HepG2 (cell line): ENCODE measurements around the gene MAML1. TPM values are rescaled to one million over a fixed set of nuclear protein-coding genes. Genes with fewer than 3 reads are reported as not detected.

Source experiments
- ATAC-seq: fragments of 200-7000 bp; cut with Tn5 transposase; 3 replicates; pipeline ENCODE4 v1.9.1; 2020; ENCODE audit warnings: mild to moderate bottlenecking, moderate library complexity
- BruUV-seq: library from RNA; stranded (reverse); fragments of 400-500 nt; replicated peaks from 2 replicates; lab custom pipeline; 2021; lab: Mats Ljungman, UMichigan
- CTCF ChIA-PET: fragments of 300-600 bp; formaldehyde crosslinking; extraction: SDS; loops from one replicate; lab custom pipeline; 2021; ENCODE audit warnings: low total read pairs, inconsistent platforms, low intra/inter-chr PET ratio; lab: Yijun Ruan, JAX
- POLR2A ChIA-PET: fragments of 350-600 bp; sonication (Branson Sonifier 250); formaldehyde crosslinking; loops from one replicate; lab custom pipeline; 2020; ENCODE audit warnings: antibody characterized with exemption, inconsistent platforms; lab: Yijun Ruan, JAX
- DNase-seq: peaks from one replicate; pipeline ENCODE4 v3.0.0-alpha.2; 2015; ENCODE audit warnings: low spot score
- FAIRE-seq: peaks from 3 replicates; lab custom pipeline; 2011; peaks lifted over from hg19 to GRCh38; lab: Jason Lieb, UNC
- H2AFZ ChIP-seq: one replicate; pipeline ENCODE4 v1.6.1; 2011; ENCODE audit warnings: low read length, inconsistent platforms
- H3K27ac ChIP-seq: fragments of 300-600 bp; 3 replicates; pipeline ENCODE4 v1.8.0; 2011; ENCODE audit warnings: mixed run types, mild to moderate bottlenecking, mixed read lengths, low read length, inconsistent platforms; ENCODE audit not compliant: insufficient read depth; ENCODE audit errors: extremely low read length
- H3K27me3 ChIP-seq, 2 experiments: fragments of 200-600 bp in 1 of 2; 2 replicates in 1 of 2; 3 replicates in 1 of 2; pipeline versions ENCODE4 v1.6.0 to v1.8.0; 2011; ENCODE audit warnings: low read length in 2 of 2, mild to moderate bottlenecking in 2 of 2, moderate library complexity in 2 of 2, inconsistent platforms in 1 of 2; ENCODE audit not compliant: insufficient read depth in 2 of 2, control insufficient read depth in 1 of 2
- H3K36me3 ChIP-seq, 2 experiments: fragments of 200-600 bp in 1 of 2; replicated peaks in 1 of 2; 2 replicates in 1 of 2; 3 replicates in 1 of 2; pipeline versions ENCODE4 v1.5.1 to v1.8.0; 2011; ENCODE audit warnings: low read length in 2 of 2, inconsistent platforms in 1 of 2; ENCODE audit not compliant: insufficient read depth in 2 of 2, control insufficient read depth in 1 of 2
- H3K4me1 ChIP-seq: 2 replicates; pipeline ENCODE4 v1.5.1; 2012; ENCODE audit warnings: low read length, inconsistent platforms; ENCODE audit not compliant: insufficient read depth
- H3K4me2 ChIP-seq: 2 replicates; pipeline ENCODE4 v1.6.0; 2011; ENCODE audit warnings: low read depth, low read length, inconsistent platforms
- H3K4me3 ChIP-seq, 3 experiments: fragments of 200-600 bp in 1 of 3; sonication (generic), shearing (Covaris generic) in 1 of 3; replicated peaks in 1 of 3; 2 replicates each; pipeline ENCODE4 v1.5.1; 2011 to 2016; ENCODE audit warnings: low read length in 3 of 3, inconsistent platforms in 2 of 3, low read depth in 2 of 3, mild to moderate bottlenecking in 2 of 3, control low read depth in 1 of 3, mixed read lengths in 1 of 3; ENCODE audit not compliant: insufficient read depth in 1 of 3
- H3K79me2 ChIP-seq: one replicate; pipeline ENCODE4 v1.6.1; 2011; ENCODE audit warnings: low read length, inconsistent platforms; ENCODE audit not compliant: insufficient read depth
- H3K9ac ChIP-seq: 2 replicates; pipeline ENCODE4 v1.6.0; 2011; ENCODE audit warnings: mild to moderate bottlenecking, low read depth, low read length, inconsistent platforms; ENCODE audit not compliant: insufficient read depth
- H3K9me3 ChIP-seq: 2 replicates; pipeline ENCODE4 v1.5.1; 2012; ENCODE audit warnings: mild to moderate bottlenecking, low read length
- H4K20me1 ChIP-seq: 2 replicates; pipeline ENCODE4 v1.6.0; 2011; ENCODE audit warnings: inconsistent platforms, mild to moderate bottlenecking, low read length, moderate library complexity; ENCODE audit not compliant: insufficient read depth
- HMG20B ChIP-seq: conservative IDR thresholded peaks from 2 replicates; pipeline ENCODE4 v1.6.1; 2016; ENCODE audit warnings: missing genetic modification reagents, missing compliant biosample characterization
- HNF1B ChIP-seq: sonication (generic); formaldehyde crosslinking; IDR thresholded peaks from 2 replicates; pipeline ENCODE4 v1.5.1; 2020; ENCODE audit warnings: mild to moderate bottlenecking, moderate library complexity, missing genetic modification reagents
- KLF16 ChIP-seq, 2 experiments: sonication (generic) in 1 of 2; formaldehyde crosslinking in 1 of 2; IDR thresholded peaks; 2 replicates each; pipeline versions ENCODE4 v1.6.1 to v1.8.0; 2016 to 2023; ENCODE audit warnings: missing genetic modification reagents in 2 of 2, missing compliant biosample characterization in 1 of 2
- ZNF564 ChIP-seq: sonication (generic); formaldehyde crosslinking; IDR thresholded peaks from 2 replicates; pipeline ENCODE4 v1.8.1; 2023; ENCODE audit warnings: mild to moderate bottlenecking, missing genetic modification reagents
- ZNF607 ChIP-seq: sonication (generic); formaldehyde crosslinking; IDR thresholded peaks from 2 replicates; pipeline ENCODE4 v1.5.1; 2020; ENCODE audit warnings: missing genetic modification reagents, mild to moderate bottlenecking, borderline replicate concordance
- ZNF740 ChIP-seq: sonication (generic); formaldehyde crosslinking; IDR thresholded peaks from 2 replicates; pipeline ENCODE4 v1.4.0; 2020; ENCODE audit warnings: missing genetic modification reagents
- ZSCAN25 ChIP-seq: sonication (generic); formaldehyde crosslinking; IDR thresholded peaks from 2 replicates; pipeline ENCODE4 v1.8.0; 2022; ENCODE audit warnings: mild to moderate bottlenecking, missing genetic modification reagents
- WGBS: methylation state at CpG from one replicate; pipeline ENCODE4 v1.1.6; 2017; ENCODE audit warnings: low lambda C conversion rate; 5-methylcytosine and 5-hydroxymethylcytosine counted together
- in situ Hi-C: cut with HindIII; loops from 2 replicates; pipeline ENCODE4 v1.10.0; 2017; ENCODE audit warnings: low pct_unique_long_range_greater_than_20kb; ENCODE audit not compliant: extremely low pct_ligation_motif_present
- intact Hi-C: fragments of 100-400 bp; cut with micrococcal nuclease; formaldehyde crosslinking; loops from one replicate; pipeline ENCODE4 v1.10.0; 2022; ENCODE audit not compliant: unreplicated experiment
- polyA plus RNA-seq, 8 experiments: library from polyadenylated mRNA; depleted of rRNA in 3 of 8; stranded (reverse) in 7 of 8; unstranded in 1 of 8; fragments of >200 nt; fragmentation: Illumina TruSeq in 4 of 8; extraction: Trizol in 4 of 8; gene quantifications; 2 replicates each; pipeline versions ENCODE4 v1.2.1 to v1.2.3, GENCODE V29; 2011 to 2016; ENCODE audit warnings: low read depth in 4 of 8, missing spikeins in 1 of 8, mixed read lengths in 1 of 8; ENCODE audit not compliant: insufficient read depth in 1 of 8
- total RNA-seq, 5 experiments: library from RNA; depleted of rRNA; stranded (reverse); fragments of >200 nt; fragmentation: Illumina TruSeq; extraction: Trizol; gene quantifications; 2 replicates each; pipeline ENCODE4 v1.2.3, GENCODE V29; 2016; ENCODE audit warnings: low read depth in 1 of 5
- TF ChIP-seq, protein P1 (sequence below): sonication (generic); formaldehyde crosslinking; IDR thresholded peaks from 2 replicates; pipeline ENCODE4 v1.4.0; 2020; ENCODE audit warnings: missing genetic modification reagents
- TF ChIP-seq, protein P2 (sequence below): sonication (generic); formaldehyde crosslinking; IDR thresholded peaks from 2 replicates; pipeline ENCODE4 v1.8.0; 2022; ENCODE audit warnings: mild to moderate bottlenecking, missing genetic modification reagents, borderline replicate concordance

Gene MAML1
- total and polyA plus RNA-seq, 2 of the 13 experiments (the other 11 are each of a cell fraction or from before 2014, with no cell fraction given), result 10.0 to 10.8 TPM

DNA sequence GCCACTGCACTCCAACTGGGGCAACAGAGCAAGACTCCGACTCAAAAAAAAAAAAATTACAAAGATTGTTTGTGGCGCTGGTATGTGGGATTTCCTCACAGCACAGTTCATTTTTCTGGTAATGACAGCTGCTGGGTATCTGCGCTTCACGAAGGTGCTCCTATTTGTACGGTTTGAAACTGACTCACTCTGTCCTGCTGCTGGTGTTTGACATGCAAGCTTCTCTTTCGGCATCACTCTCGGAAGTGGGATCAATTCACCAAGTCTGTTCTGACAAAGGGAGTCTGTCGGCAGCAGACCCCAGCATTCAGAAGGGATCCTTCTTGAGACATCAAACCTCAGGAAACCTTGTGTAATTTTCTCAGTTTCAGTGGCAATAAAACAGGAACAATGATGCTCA is 26.3 kb downstream of the MAML1 start:
- intact Hi-C loops, result no loop called here
- no peak overlapping the region for H2AFZ ChIP-seq
- H3K36me3 ChIP-seq, result peaks cover 1 to 5% of the 10 kb centered on the region in 2 experiments; a peak in 3 of 5 replicates
- H4K20me1 ChIP-seq, result peaks cover 38% of the 10 kb centered on the region
- peaks cover 61% of the 10 kb centered on the region for H3K4me1 ChIP-seq
- POLR2A ChIA-PET, result no interaction called here
- no peaks in the 10 kb centered on the region for H3K27me3 ChIP-seq
- no peak overlapping the region for H3K4me3 ChIP-seq
- ATAC-seq (no peak), DNase-seq (no peak), FAIRE-seq (no peak)
- H3K9me3 ChIP-seq, result no peaks in the 10 kb centered on the region
- H3K27ac ChIP-seq, result no peak overlapping the region
- in situ Hi-C loops, result loop anchor here (25.0 kb wide), 1 partner anchor 328 kb away; no protein-coding TSS in a partner anchor
- H3K4me2 ChIP-seq, result no peak overlapping the region
- no peak overlapping the region for H3K9ac ChIP-seq
- WGBS, result 93% methylated on average over 8 of the region's 8 CpGs
- peaks cover 85% of the 10 kb centered on the region for H3K79me2 ChIP-seq
- CTCF ChIA-PET, result no interaction called here
- no TSS peak for BruUV-seq
- TF ChIP-seq, protein P1, sequence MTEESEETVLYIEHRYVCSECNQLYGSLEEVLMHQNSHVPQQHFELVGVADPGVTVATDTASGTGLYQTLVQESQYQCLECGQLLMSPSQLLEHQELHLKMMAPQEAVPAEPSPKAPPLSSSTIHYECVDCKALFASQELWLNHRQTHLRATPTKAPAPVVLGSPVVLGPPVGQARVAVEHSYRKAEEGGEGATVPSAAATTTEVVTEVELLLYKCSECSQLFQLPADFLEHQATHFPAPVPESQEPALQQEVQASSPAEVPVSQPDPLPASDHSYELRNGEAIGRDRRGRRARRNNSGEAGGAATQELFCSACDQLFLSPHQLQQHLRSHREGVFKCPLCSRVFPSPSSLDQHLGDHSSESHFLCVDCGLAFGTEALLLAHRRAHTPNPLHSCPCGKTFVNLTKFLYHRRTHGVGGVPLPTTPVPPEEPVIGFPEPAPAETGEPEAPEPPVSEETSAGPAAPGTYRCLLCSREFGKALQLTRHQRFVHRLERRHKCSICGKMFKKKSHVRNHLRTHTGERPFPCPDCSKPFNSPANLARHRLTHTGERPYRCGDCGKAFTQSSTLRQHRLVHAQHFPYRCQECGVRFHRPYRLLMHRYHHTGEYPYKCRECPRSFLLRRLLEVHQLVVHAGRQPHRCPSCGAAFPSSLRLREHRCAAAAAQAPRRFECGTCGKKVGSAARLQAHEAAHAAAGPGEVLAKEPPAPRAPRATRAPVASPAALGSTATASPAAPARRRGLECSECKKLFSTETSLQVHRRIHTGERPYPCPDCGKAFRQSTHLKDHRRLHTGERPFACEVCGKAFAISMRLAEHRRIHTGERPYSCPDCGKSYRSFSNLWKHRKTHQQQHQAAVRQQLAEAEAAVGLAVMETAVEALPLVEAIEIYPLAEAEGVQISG (CRISPR knock-in tag), result no peak
- TF ChIP-seq HNF1B (CRISPR knock-in tag), result no peak
- no peak for TF ChIP-seq ZNF607 (CRISPR knock-in tag)
- no peak for TF ChIP-seq HMG20B (CRISPR knock-in tag)
- no peak for TF ChIP-seq ZNF564 (CRISPR knock-in tag)
- TF ChIP-seq, protein P2, sequence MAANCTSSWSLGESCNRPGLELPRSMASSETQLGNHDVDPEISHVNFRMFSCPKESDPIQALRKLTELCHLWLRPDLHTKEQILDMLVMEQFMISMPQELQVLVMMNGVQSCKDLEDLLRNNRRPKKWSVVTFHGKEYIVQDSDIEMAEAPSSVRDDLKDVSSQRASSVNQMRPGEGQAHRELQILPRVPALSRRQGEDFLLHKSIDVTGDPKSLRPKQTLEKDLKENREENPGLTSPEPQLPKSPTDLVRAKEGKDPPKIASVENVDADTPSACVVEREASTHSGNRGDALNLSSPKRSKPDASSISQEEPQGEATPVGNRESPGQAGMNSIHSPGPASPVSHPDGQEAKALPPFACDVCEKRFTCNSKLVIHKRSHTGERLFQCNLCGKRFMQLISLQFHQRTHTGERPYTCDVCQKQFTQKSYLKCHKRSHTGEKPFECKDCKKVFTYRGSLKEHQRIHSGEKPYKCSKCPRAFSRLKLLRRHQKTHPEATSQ (CRISPR knock-in tag), result no peak
- TF ChIP-seq ZSCAN25 (CRISPR knock-in tag), result no peak
- TF ChIP-seq ZNF740 (CRISPR knock-in tag), result no peak
- no peak for TF ChIP-seq KLF16 (CRISPR knock-in tag; IDR thresholded peaks at IDR 0.05)
